ENCODE results near the gene SPACDR.

SPACDR gene

GRCh38 chr7:100472854-100473499 is 8.9 kb upstream of the SPACDR start:
- Histone ChIP-seq H3K4me2 (peak overlapping the region; percentile 97 to 100 (median 99)), H3K4me3 (peak overlapping the region; percentile 31 to 100 (median 94); a peak in 18 of 20 replicates), H3K9ac (peak overlapping the region; percentile 87 to 97 (median 92); a peak in 20 of 22 replicates), H3K36me3 (peaks cover 35 to 88% (median 69%) of the 10 kb centered on the region in 11 experiments), H3K9me3 (replicated peaks in 1 of 11) (no peaks in the 10 kb centered on the region), H3K4me1 (peaks cover 75 to 92% (median 83%) of the 10 kb centered on the region in 10 experiments), H3K27ac (peak overlapping the region; percentile 16 to 93 (median 54); a peak in 19 of 22 replicates), H3K27me3 (no peaks in the 10 kb centered on the region), H4K20me1 (peaks cover 89 to 99% (median 97%) of the 10 kb centered on the region in 11 experiments)
- TF ChIP-seq Cebpa-rat (IDR thresholded peaks at IDR 0.05), result no peak

DNA sequence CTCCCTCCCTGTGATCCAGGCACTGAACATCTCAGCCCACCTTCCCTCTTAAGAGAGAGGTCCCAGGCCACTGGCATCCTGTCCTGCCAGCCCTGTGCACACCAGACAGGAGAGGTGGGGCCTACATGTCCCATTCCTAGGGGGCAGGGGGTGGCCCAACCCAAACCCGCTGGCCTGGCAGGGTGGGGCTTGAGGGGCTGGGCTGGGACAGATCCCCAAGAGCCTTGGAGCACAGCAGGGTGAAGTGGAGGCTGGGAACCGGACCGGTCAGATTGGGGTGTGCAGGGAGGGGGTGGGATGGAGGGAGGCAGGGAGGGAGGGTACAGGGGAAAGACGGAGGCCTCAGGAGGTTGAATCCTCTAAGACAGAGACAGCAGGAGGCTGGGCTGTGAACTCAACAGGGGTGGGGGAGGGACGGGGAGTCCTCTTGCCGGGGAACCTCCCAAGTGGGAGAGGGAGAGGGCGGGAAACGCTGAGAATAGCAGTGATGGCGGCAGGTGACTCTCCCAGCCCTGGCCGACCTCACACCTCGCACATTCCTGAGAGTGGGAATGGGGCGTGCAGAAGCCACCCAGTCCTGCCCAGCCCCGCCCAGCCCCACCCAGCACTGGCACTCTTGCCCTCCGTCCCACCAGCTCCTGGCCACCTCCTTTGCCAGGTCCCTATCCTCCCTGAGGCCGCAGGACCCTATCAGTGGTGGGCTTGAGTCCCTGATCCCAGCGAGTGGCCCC is 8.2 kb upstream of the SPACDR start:
- Histone ChIP-seq H3K4me3 (peak overlapping the region; percentile 31 to 100 (median 94); a peak in 17 of 20 replicates), H3K27me3 (no peaks in the 10 kb centered on the region)
- no peak for TF ChIP-seq Cebpa-rat (IDR thresholded peaks at IDR 0.05)

GRCh38 chr7:100471021-100471420 is 7.0 kb upstream of the SPACDR start:
- peaks cover 83 to 99% (median 95%) of the 10 kb centered on the region in 11 experiments for H4K20me1 ChIP-seq
- H3K4me2 ChIP-seq, result peak overlapping the region in 9 of 11 experiments; percentile 31 to 100 (median 99); a peak in 10 of 22 replicates
- TF ChIP-seq Cebpa-rat (IDR thresholded peaks at IDR 0.05), result no peak
- H3K9ac ChIP-seq, result peak overlapping the region in 2 of 11 experiments; percentile 29 to 95; a peak in 2 of 22 replicates
- no peak overlapping the region for H3K4me3 ChIP-seq
- no peak overlapping the region for H3K27ac ChIP-seq
- H3K27me3 ChIP-seq, result no peaks in the 10 kb centered on the region
- H3K4me1 ChIP-seq, result peaks cover 84 to 98% (median 93%) of the 10 kb centered on the region in 10 experiments
- H3K36me3 ChIP-seq, result peaks cover 49 to 88% (median 72%) of the 10 kb centered on the region in 11 experiments
- H3K9me3 ChIP-seq (replicated peaks in 1 of 11), result no peaks in the 10 kb centered on the region

More for the DNA sequence above, 8.2 kb upstream of the SPACDR start:
- Histone ChIP-seq H3K4me1 (peaks cover 82 to 98% (median 89%) of the 10 kb centered on the region in 10 experiments), H3K4me2 (peak overlapping the region; percentile 97 to 100 (median 99)), H3K9me3 (replicated peaks in 1 of 11) (no peaks in the 10 kb centered on the region), H3K36me3 (peaks cover 42 to 92% (median 73%) of the 10 kb centered on the region in 11 experiments), H4K20me1 (peaks cover 89 to 100% (median 99%) of the 10 kb centered on the region in 11 experiments), H3K9ac (peak overlapping the region; percentile 87 to 97 (median 92); a peak in 19 of 22 replicates), H3K27ac (peak overlapping the region in 9 of 11 experiments; percentile 16 to 93 (median 54); a peak in 15 of 22 replicates)

DNA sequence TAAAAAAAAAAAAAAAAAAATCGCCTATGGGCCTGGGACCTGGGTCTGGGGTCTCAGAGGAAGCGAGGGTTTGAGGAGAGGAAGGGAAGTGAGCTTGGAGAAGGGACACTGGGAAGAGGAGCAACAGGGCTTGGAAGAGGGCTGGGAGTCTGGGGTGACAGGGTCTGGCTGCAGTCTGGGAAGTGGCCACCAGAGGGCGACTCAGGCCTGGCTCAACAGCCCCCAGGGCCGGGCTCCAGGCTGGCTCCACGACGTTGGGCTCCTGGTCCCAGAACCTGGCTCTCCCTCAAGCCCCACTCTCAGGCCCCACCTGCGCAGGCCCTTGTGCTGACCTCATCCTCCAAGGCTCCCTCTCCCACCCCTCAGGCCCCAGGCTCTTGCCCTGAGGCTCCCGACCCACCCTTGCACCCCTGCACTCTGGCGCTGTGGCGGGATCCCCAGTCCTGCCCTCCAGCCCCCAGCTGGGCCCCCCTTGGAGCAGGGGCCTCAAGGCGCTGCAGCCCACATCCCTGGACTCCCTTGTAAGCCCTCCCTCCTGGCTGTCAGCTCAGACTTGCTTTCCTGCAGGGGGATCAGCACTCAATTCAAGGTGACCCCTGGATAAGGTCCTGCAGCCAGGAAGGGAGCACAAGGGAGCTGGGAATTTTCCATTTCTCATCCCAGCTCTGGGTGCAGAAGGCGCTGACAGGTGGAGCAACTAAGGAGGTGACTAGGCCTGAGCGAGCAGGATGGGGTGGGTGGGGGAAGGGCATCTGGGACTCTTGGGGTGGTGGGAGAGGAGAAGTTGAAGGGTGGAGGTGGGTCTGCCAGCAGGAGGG is 5.4 kb upstream of the SPACDR start:
- H3K27me3 ChIP-seq, result no peaks in the 10 kb centered on the region
- H3K9ac ChIP-seq, result peak overlapping the region in 4 of 11 experiments; percentile 28 to 51 (median 36); a peak in 4 of 22 replicates
- H3K36me3 ChIP-seq, result peaks cover 52 to 86% (median 71%) of the 10 kb centered on the region in 11 experiments
- no peaks in the 10 kb centered on the region for H3K9me3 ChIP-seq (replicated peaks in 1 of 11)
- H3K4me3 ChIP-seq, result no peak overlapping the region
- no peak for TF ChIP-seq Cebpa-rat (IDR thresholded peaks at IDR 0.05)
- H3K27ac ChIP-seq, result no peak overlapping the region
- peaks cover 81 to 98% (median 89%) of the 10 kb centered on the region in 10 experiments for H3K4me1 ChIP-seq
- H3K4me2 ChIP-seq, result peak overlapping the region; percentile 12 to 57 (median 42); a peak in 10 of 22 replicates
- peaks cover 72 to 98% (median 88%) of the 10 kb centered on the region in 11 experiments for H4K20me1 ChIP-seq

DNA sequence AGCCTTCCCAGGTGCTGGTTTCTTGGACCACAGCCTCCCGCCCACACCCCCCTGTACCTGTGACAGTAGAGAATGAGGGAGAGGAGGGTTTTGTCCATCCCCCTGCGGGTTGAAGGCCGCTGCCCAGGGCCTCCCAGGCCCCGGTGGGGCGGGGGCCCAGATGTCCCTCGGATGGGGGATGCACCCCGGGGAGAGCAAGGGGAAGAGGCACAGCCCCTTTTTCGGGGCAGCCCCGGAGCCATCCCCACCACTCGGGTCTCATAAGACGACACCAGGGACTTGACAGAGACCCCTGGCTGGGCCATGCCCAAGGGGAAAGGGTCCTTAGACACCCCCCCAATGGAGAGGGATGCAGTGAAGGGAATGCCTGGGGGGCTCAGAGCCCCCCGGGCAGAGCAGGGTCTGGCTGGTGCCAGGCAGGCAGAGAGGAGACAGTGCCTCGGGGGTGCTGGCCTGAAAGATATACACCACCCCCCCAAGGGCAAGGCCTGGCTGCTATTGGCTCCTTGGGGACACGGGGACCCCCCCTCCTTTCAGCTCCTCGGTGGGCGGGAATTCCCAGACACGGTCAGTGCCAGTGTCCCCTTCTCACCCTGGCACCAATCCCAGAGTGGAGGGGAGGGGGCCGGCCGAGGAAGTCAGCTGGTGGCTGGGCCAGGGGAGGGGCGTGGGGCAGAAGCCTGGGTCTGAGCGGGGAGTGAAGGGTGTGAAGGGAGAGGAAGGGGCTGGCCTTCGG is 3.7 kb upstream of the SPACDR start:
- H3K27me3 ChIP-seq, result no peaks in the 10 kb centered on the region
- H3K4me2 ChIP-seq, result peak overlapping the region in 10 of 11 experiments; percentile 36 to 57 (median 44); a peak in 17 of 22 replicates
- H3K36me3 ChIP-seq, result peaks cover 58 to 85% (median 73%) of the 10 kb centered on the region in 11 experiments
- H3K9me3 ChIP-seq (replicated peaks in 1 of 11), result no peaks in the 10 kb centered on the region
- no peak overlapping the region for H3K4me3 ChIP-seq
- peak overlapping the region in 10 of 11 experiments; percentile 10 to 68 (median 48); a peak in 17 of 22 replicates for H3K9ac ChIP-seq
- H3K27ac ChIP-seq, result peak overlapping the region in 6 of 11 experiments; percentile 4 to 48 (median 30); a peak in 8 of 22 replicates
- H3K4me1 ChIP-seq, result peaks cover 64 to 93% (median 76%) of the 10 kb centered on the region in 10 experiments
- H4K20me1 ChIP-seq, result peaks cover 56 to 93% (median 72%) of the 10 kb centered on the region in 11 experiments
- no peak for TF ChIP-seq Cebpa-rat (IDR thresholded peaks at IDR 0.05)

- peaks cover 47 to 84% (median 64%) of the 10 kb centered on the region in 11 experiments for H4K20me1 ChIP-seq
- H3K27ac ChIP-seq, result peak overlapping the region in 5 of 11 experiments; percentile 4 to 48 (median 29); a peak in 9 of 22 replicates
- H3K36me3 ChIP-seq, result peaks cover 61 to 88% (median 79%) of the 10 kb centered on the region in 11 experiments
- H3K4me1 ChIP-seq, result peaks cover 56 to 84% (median 68%) of the 10 kb centered on the region in 10 experiments
- no peaks in the 10 kb centered on the region for H3K9me3 ChIP-seq (replicated peaks in 1 of 11)
- no peak for TF ChIP-seq Cebpa-rat (IDR thresholded peaks at IDR 0.05)
- H3K9ac ChIP-seq, result peak overlapping the region in 10 of 11 experiments; percentile 21 to 68 (median 48); a peak in 17 of 22 replicates
- H3K27me3 ChIP-seq, result no peaks in the 10 kb centered on the region
- H3K4me3 ChIP-seq, result no peak overlapping the region
- peak overlapping the region; percentile 15 to 57 (median 43); a peak in 21 of 22 replicates for H3K4me2 ChIP-seq
Observed at GRCh38 chr7:100466653-100467605, 2.9 kb upstream of the SPACDR start.
